Natural killer cell (primary cell): ENCODE results near the gene CIITA. TPM values are rescaled to one million over a fixed set of nuclear protein-coding genes. Genes with fewer than 3 reads are reported as not detected.

Experiments
- ATAC-seq, 3 donors: fragments of 150-1000 bp in 2 of 3; fragments of 200-7000 bp in 1 of 3; cut with Tn5 transposase; 1 replicate in 1 of 3; 2 replicates in 2 of 3; pipeline ENCODE4 v1.10.0; 2021; ENCODE audit warnings: mild to moderate bottlenecking in 2 of 3, moderate library complexity in 2 of 3
- DNase-seq, 2 donors: peaks; one replicate each; pipeline versions ENCODE4 v3.0.0 to v3.0.0-alpha.2; 2013 to 2021; ENCODE audit warnings: mixed read lengths in 1 of 2
- H3K27ac ChIP-seq: one replicate; pipeline ENCODE4 v1.5.1; 2013; ENCODE audit warnings: mild to moderate bottlenecking, low read length
- H3K27me3 ChIP-seq: one replicate; pipeline ENCODE4 v1.6.1; 2013; ENCODE audit warnings: low read length; ENCODE audit not compliant: control insufficient read depth, insufficient read depth
- H3K36me3 ChIP-seq: one replicate; pipeline ENCODE4 v1.6.1; 2013; ENCODE audit warnings: low read length; ENCODE audit not compliant: control insufficient read depth, insufficient read depth
- H3K4me1 ChIP-seq: one replicate; pipeline ENCODE4 v1.6.1; 2013; ENCODE audit warnings: low read length; ENCODE audit not compliant: control insufficient read depth, insufficient read depth
- H3K4me3 ChIP-seq: one replicate; pipeline ENCODE4 v1.5.1; 2013; ENCODE audit warnings: low read length
- H3K9me3 ChIP-seq: one replicate; pipeline ENCODE4 v1.6.1; 2013; ENCODE audit warnings: low read length; ENCODE audit not compliant: control insufficient read depth, insufficient read depth
- H3K27ac Mint-ChIP-seq, 2 donors: one replicate each; pipeline ENCODE4 v1.8.0; 2022; ENCODE audit warnings: mild to moderate bottlenecking in 2 of 2, mixed read lengths in 2 of 2, moderate library complexity in 1 of 2
- H3K27me3 Mint-ChIP-seq, 2 donors: one replicate each; pipeline ENCODE4 v1.8.0; 2022; ENCODE audit warnings: low read depth in 2 of 2, mixed read lengths in 2 of 2
- H3K36me3 Mint-ChIP-seq: one replicate; pipeline ENCODE4 v1.8.0; 2022; ENCODE audit warnings: mixed read lengths
- H3K4me1 Mint-ChIP-seq, 2 donors: one replicate each; pipeline ENCODE4 v1.8.0; 2022; ENCODE audit warnings: mixed read lengths in 2 of 2
- H3K4me3 Mint-ChIP-seq: one replicate; pipeline ENCODE4 v1.8.0; 2022; ENCODE audit warnings: mild to moderate bottlenecking, moderate library complexity, mixed read lengths
- H3K9me3 Mint-ChIP-seq, 2 donors: one replicate each; pipeline ENCODE4 v1.8.0; 2022; ENCODE audit warnings: mixed read lengths in 2 of 2
- CTCF ChIP-seq: fragments of 200-600 bp; IDR thresholded peaks from one replicate; pipeline ENCODE4 v1.8.0; 2022; ENCODE audit warnings: antibody characterized with exemption
- WGBS: methylation state at CpG from one replicate; pipeline ENCODE4 v1.1.7; 2013; ENCODE audit warnings: missing lambda C conversion rate; ENCODE audit not compliant: insufficient coverage; 5-methylcytosine and 5-hydroxymethylcytosine counted together
- intact Hi-C: fragments of 100-400 bp; cut with micrococcal nuclease; formaldehyde crosslinking; loops from one replicate; pipeline ENCODE4 v1.14.2; 2022
- total RNA-seq, 4 donors: library from RNA; stranded (reverse); fragments of 120-200 nt in 1 of 4; gene quantifications; one replicate each; pipeline versions ENCODE4 v1.2.3 to v1.2.4, GENCODE V29; 2013 to 2022

CIITA gene
- total RNA-seq, 3 donors from 2014 or later (not counting 1 experiment from before 2014, with no cell fraction given), result 11.5 to 17.7 (median 14.4) TPM

- H3K36me3 Mint-ChIP-seq, result no peaks in the 10 kb centered on the region
- no peak for DNase-seq
- Histone ChIP-seq H3K4me1 (peaks cover 7% of the 10 kb centered on the region), H3K4me3 (no peak overlapping the region), H3K27ac (no peak overlapping the region), H3K36me3 (peaks cover 18% of the 10 kb centered on the region), H3K27me3 (no peaks in the 10 kb centered on the region), H3K9me3 (no peaks in the 10 kb centered on the region)
- no peak for TF ChIP-seq CTCF
- no peak overlapping the region for H3K27ac Mint-ChIP-seq
- 51% methylated on average over 7 of the region's 7 CpGs for WGBS
- intact Hi-C loops, result no loop called here
- peaks cover 24 to 29% of the 10 kb centered on the region in 2 donors for H3K4me1 Mint-ChIP-seq
- H3K9me3 Mint-ChIP-seq, result no peaks in the 10 kb centered on the region
- no peak overlapping the region for H3K4me3 Mint-ChIP-seq
- H3K27me3 Mint-ChIP-seq, result no peaks in the 10 kb centered on the region
- no peak for ATAC-seq
Measured at GRCh38 chr16:10931134-10931533, 54.1 kb downstream of the CIITA start.

DNA sequence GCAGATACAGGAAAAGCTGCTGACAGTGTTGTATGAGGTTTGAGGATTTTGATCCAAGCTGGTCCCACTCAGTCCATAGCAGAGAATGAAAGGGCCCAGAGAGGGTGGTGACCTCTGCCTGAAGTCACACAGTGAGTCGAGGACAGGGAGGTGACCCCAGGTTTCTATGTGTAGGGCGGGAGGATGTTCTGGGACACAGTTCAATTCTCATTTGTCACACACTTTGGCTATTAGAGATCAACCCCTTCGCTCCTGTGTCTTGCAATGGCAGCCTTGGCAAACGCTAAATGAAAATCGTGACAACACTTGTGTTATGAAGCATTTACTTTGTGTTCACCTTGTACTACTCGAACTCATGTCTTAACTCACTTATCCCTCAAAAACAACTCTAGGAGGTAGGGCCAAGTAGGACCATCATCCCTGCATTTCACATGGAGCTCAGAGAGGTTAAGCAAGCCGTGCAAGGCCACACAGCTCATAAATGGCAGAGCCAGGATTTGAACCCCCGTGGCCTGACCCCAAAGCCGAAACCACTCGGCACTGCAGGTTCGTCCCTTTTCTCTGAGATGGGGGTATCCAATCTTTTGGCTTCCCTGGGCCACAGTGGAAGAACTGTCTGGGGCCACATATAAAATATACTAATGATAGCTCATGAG, 55.1 kb downstream of the CIITA start:
- no peaks in the 10 kb centered on the region for H3K9me3 ChIP-seq
- H3K4me3 ChIP-seq, result no peak overlapping the region
- H3K4me1 Mint-ChIP-seq, result peaks cover 34 to 38% of the 10 kb centered on the region in 2 donors
- 98% methylated on average over 11 of the region's 11 CpGs for WGBS
- no peak for TF ChIP-seq CTCF
- H3K27me3 Mint-ChIP-seq, result no peaks in the 10 kb centered on the region
- no peaks in the 10 kb centered on the region for H3K9me3 Mint-ChIP-seq
- no peak overlapping the region for H3K4me3 Mint-ChIP-seq
- peaks cover 10% of the 10 kb centered on the region for H3K4me1 ChIP-seq
- peaks cover 15% of the 10 kb centered on the region for H3K36me3 ChIP-seq
- H3K27ac Mint-ChIP-seq, result no peak overlapping the region
- intact Hi-C loops, result no loop called here
- H3K36me3 Mint-ChIP-seq, result no peaks in the 10 kb centered on the region
- no peak for ATAC-seq
- no peak overlapping the region for H3K27ac ChIP-seq
- no peaks in the 10 kb centered on the region for H3K27me3 ChIP-seq
- DNase-seq, result no peak

DNA sequence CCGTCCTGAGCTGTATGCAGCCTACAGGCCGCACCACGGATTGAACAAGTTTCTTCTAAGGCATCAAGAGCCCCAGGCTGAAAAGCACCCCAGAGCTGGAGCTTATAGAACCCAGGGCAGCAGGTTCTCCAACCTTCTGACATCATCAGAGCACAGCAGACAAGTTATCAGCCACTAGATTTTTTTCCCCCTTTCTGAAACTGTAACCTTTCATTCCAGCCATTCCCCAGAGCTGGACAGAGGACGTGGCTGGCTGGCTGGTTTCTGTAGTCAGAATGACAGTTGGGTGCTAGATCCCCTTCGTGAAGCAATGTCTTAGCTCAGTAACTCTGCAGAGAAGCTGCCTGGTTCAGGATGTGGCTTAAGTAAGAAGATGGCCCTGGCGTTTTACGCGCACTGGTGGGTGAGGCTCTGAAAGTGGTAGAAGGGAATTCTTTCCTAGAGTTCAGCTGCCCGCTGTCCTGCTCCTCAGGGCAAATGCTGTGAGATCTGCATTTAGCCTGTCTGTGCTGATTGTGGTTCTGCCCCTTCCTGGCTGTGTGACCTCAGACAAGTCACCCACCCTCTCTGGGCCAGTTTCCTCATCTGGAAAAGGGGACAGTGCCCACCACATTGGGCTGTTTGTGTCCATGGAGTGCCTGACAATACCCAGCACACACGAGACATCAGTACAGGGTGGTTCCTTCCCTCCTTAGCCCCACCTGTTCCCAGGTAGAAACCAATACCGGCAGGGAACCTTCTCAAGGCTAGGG, 56.1 kb downstream of the CIITA start:
- no peaks in the 10 kb centered on the region for H3K36me3 Mint-ChIP-seq
- ATAC-seq (no peak), DNase-seq (no peak)
- Histone ChIP-seq H3K36me3 (peaks cover 6% of the 10 kb centered on the region), H3K27me3 (no peaks in the 10 kb centered on the region), H3K4me3 (no peak overlapping the region), H3K27ac (no peak overlapping the region), H3K4me1 (peaks cover 21% of the 10 kb centered on the region), H3K9me3 (no peaks in the 10 kb centered on the region)
- no peak overlapping the region for H3K4me3 Mint-ChIP-seq
- no peaks in the 10 kb centered on the region for H3K27me3 Mint-ChIP-seq
- no peak for TF ChIP-seq CTCF
- no peaks in the 10 kb centered on the region for H3K9me3 Mint-ChIP-seq
- H3K27ac Mint-ChIP-seq, result no peak overlapping the region
- WGBS, result 79% methylated on average over 11 of the region's 11 CpGs
- intact Hi-C loops, result no loop called here
- peaks cover 44 to 49% of the 10 kb centered on the region in 2 donors for H3K4me1 Mint-ChIP-seq
